Astrocyte (in vitro differentiated cells and primary cell): ENCODE results near the gene AGRN.

Experiments used
- CTCF ChIP-seq: IDR thresholded peaks from 2 replicates; pipeline ENCODE4 v1.5.1; 2011; ENCODE audit warnings: low read depth, mild to moderate bottlenecking, inconsistent platforms, low read length, moderate library complexity; ENCODE audit not compliant: insufficient read depth
- EZH2 ChIP-seq: IDR thresholded peaks from 2 replicates; pipeline ENCODE4 v1.6.1; 2012; ENCODE audit warnings: mild to moderate bottlenecking, low read length, inconsistent platforms; ENCODE audit not compliant: insufficient read depth

DNA sequence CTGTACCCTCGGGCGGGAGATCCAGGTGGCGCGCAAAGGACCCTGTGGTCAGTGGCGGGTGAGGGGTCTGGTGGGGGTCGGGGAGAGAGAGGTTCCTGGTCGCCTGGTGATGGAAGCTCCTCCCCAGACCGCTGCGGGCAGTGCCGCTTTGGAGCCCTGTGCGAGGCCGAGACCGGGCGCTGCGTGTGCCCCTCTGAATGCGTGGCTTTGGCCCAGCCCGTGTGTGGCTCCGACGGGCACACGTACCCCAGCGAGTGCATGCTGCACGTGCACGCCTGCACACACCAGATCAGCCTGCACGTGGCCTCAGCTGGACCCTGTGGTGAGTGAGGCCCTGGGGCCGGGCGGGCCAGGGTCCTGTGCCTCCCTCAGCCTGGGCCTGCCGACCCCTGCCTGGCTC, 23.5 kb downstream of the AGRN start:
- no peak for TF ChIP-seq EZH2
- TF ChIP-seq CTCF, result no peak
